ENCODE data around the gene PCDHB16.
"Not testable (repeated sequence)": the region's sequence is repeated elsewhere in the genome, so short reads cannot be mapped to it uniquely, and the experiment has no call there.

DNA sequence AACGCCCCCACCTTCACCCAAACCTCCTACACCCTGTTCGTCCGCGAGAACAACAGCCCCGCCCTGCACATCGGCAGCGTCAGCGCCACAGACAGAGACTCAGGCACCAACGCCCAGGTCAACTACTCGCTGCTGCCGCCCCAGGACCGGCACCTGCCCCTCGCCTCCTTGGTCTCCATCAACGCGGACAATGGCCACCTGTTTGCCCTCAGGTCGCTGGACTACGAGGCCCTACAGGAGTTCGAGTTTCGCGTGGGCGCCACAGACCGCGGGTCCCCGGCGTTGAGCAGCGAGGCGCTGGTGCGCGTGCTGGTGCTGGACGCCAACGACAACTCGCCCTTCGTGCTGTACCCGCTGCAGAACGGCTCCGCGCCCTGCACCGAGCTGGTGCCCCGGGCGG, 42.7 kb downstream of the PCDHB16 start:
- TF ChIP-seq RARB (CRISPR knock-in tag; IDR thresholded peaks at IDR 0.05); ZFP3 (CRISPR knock-in tag; IDR thresholded peaks at IDR 0.05); ESRRG (CRISPR knock-in tag; IDR thresholded peaks at IDR 0.05); ARNTL (CRISPR knock-in tag; IDR thresholded peaks at IDR 0.05; ENCODE audit: borderline replicate concordance, low read depth); ZNF565 (CRISPR knock-in tag; conservative IDR thresholded peaks at IDR 0.05; ENCODE audit: low read depth): not testable (repeated sequence)
- TF ChIP-seq, protein P1, sequence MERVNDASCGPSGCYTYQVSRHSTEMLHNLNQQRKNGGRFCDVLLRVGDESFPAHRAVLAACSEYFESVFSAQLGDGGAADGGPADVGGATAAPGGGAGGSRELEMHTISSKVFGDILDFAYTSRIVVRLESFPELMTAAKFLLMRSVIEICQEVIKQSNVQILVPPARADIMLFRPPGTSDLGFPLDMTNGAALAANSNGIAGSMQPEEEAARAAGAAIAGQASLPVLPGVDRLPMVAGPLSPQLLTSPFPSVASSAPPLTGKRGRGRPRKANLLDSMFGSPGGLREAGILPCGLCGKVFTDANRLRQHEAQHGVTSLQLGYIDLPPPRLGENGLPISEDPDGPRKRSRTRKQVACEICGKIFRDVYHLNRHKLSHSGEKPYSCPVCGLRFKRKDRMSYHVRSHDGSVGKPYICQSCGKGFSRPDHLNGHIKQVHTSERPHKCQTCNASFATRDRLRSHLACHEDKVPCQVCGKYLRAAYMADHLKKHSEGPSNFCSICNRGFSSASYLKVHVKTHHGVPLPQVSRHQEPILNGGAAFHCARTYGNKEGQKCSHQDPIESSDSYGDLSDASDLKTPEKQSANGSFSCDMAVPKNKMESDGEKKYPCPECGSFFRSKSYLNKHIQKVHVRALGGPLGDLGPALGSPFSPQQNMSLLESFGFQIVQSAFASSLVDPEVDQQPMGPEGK (CRISPR knock-in tag; IDR thresholded peaks at IDR 0.05; ENCODE audit: borderline replicate concordance) = not testable (repeated sequence)
- TF ChIP-seq, protein P2, sequence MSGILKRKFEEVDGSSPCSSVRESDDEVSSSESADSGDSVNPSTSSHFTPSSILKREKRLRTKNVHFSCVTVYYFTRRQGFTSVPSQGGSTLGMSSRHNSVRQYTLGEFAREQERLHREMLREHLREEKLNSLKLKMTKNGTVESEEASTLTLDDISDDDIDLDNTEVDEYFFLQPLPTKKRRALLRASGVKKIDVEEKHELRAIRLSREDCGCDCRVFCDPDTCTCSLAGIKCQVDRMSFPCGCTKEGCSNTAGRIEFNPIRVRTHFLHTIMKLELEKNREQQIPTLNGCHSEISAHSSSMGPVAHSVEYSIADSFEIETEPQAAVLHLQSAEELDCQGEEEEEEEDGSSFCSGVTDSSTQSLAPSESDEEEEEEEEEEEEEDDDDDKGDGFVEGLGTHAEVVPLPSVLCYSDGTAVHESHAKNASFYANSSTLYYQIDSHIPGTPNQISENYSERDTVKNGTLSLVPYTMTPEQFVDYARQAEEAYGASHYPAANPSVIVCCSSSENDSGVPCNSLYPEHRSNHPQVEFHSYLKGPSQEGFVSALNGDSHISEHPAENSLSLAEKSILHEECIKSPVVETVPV (CRISPR knock-in tag; IDR thresholded peaks at IDR 0.05) = not testable (repeated sequence)
